BE2C (cell line): Measurements from ENCODE around the gene NCBP3.
"Not testable (repeated sequence)": the region's sequence is repeated elsewhere in the genome, so short reads cannot be mapped to it uniquely, and the experiment has no call there.

ENCODE experiments used
- DNase-seq: peaks from one replicate; pipeline ENCODE4 v3.0.0-alpha.2; 2020
- H3K27me3 ChIP-seq: fragments of 250-450 bp; sonication (Bioruptor Pico); 2 replicates; pipeline ENCODE4 v1.5.1; 2020; ENCODE audit warnings: mild to moderate bottlenecking
- H3K36me3 ChIP-seq: fragments of 250-450 bp; sonication (Bioruptor Pico); 2 replicates; pipeline ENCODE4 v1.5.1; 2020; ENCODE audit warnings: mild to moderate bottlenecking
- H3K4me1 ChIP-seq: fragments of 250-450 bp; sonication (Bioruptor Pico); 2 replicates; pipeline ENCODE4 v1.5.1; 2020
- H3K4me3 ChIP-seq: 2 replicates; pipeline ENCODE4 v1.5.1; 2011; ENCODE audit warnings: low read depth, low read length
- H3K9me3 ChIP-seq: fragments of 250-450 bp; sonication (Bioruptor Pico); 2 replicates; pipeline ENCODE4 v1.5.1; 2020
- TF ChIP-seq, protein P1 (sequence below): IDR thresholded peaks from 2 replicates; pipeline ENCODE4 v1.5.1; 2012; ENCODE audit warnings: mild to moderate bottlenecking, low read depth, low read length

Gene NCBP3

DNA sequence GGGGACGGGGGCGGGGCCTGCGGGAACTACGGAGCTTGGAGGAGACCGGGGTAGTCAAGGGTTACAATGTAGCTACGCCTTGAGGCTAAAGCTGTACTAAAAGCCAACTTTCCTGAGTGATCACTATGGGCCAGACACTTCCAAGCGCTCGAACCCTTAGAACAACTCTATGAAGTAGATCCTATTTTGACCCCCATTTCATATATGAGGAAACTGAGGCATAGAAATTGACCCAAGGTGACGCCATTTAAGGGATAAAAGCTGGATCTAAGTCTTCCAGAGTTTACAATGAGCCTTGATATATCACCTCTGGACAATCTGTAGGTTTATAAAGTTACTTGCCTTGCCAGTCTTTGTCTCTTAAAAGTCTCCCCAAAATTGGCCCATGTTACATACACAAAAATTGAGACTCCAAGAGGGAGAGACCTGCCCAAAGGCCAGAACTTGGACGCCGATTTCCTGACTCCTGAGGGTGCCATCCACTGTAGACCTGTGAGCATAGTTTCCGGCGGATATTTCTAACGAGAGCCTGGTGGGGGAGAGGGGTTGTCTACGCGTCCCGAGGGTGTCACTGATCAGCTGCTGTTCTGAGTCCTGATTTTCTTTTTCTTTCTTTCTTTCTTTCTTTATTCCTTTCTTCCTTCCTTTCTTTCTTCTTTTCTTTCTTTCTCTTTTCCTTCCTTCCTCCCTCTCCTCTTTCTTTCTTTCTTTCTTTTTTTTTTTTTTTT lies 555 bp upstream of the NCBP3 start:
- Histone ChIP-seq H3K9me3 (no peaks in the 10 kb centered on the region), H3K4me3 (peak overlapping the region; percentile 21; the same call in 1 of the 2 replicates), H3K36me3 (no peaks in the 10 kb centered on the region), H3K27me3 (no peaks in the 10 kb centered on the region), H3K4me1 (no peaks in the 10 kb centered on the region)
- TF ChIP-seq, protein P1, sequence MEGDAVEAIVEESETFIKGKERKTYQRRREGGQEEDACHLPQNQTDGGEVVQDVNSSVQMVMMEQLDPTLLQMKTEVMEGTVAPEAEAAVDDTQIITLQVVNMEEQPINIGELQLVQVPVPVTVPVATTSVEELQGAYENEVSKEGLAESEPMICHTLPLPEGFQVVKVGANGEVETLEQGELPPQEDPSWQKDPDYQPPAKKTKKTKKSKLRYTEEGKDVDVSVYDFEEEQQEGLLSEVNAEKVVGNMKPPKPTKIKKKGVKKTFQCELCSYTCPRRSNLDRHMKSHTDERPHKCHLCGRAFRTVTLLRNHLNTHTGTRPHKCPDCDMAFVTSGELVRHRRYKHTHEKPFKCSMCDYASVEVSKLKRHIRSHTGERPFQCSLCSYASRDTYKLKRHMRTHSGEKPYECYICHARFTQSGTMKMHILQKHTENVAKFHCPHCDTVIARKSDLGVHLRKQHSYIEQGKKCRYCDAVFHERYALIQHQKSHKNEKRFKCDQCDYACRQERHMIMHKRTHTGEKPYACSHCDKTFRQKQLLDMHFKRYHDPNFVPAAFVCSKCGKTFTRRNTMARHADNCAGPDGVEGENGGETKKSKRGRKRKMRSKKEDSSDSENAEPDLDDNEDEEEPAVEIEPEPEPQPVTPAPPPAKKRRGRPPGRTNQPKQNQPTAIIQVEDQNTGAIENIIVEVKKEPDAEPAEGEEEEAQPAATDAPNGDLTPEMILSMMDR: no peak
- DNase-seq: no peak

DNA sequence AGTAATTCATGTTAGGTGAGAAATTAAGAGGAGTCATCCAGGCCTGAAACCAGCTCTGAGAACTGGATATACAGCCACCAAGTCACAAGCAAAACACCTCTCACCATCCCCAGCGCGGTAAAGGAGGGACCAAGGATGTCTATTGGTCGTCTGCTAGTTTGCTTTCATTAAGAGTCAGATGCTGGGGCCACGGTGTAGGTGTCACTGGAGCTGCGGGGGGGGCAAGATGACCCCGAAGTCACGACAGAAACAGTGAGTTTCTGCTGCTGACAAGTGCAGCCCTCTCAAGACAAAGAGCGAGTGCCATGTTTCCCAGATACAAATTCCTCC lies 790 bp downstream of the NCBP3 start:
- H3K4me3 ChIP-seq: peak overlapping the region; percentile 75
- H3K4me1 ChIP-seq: no peaks in the 10 kb centered on the region
- TF ChIP-seq, protein P1: no peak
- H3K36me3 ChIP-seq: no peaks in the 10 kb centered on the region; the same call in 1 of the 2 replicates
- no peaks in the 10 kb centered on the region for H3K27me3 ChIP-seq
- no peaks in the 10 kb centered on the region for H3K9me3 ChIP-seq
- DNase-seq: no peak

DNA sequence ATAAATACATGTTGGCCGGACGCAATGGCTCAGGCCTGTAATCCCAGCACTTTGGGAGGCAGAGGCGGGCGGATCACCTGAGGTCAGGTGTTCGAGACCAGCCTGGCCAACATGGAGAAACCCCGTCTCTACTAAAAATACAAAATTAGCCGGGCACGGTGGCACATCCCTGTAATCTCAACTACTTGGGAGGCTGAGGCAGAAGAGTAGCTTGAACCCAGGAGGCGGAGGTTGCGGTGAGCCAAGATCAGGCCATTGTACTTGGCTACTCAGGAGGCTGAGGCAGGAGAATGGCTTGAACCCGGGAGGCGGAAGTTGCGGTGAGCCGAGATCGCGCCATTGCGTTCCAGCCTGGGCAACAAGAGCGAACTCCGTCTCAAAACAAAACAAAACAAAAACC lies 1.5 kb downstream of the NCBP3 start:
- H3K4me3 ChIP-seq, DNase-seq, H3K9me3 ChIP-seq, H3K36me3 ChIP-seq, H3K27me3 ChIP-seq, H3K4me1 ChIP-seq: not testable (repeated sequence)

DNA sequence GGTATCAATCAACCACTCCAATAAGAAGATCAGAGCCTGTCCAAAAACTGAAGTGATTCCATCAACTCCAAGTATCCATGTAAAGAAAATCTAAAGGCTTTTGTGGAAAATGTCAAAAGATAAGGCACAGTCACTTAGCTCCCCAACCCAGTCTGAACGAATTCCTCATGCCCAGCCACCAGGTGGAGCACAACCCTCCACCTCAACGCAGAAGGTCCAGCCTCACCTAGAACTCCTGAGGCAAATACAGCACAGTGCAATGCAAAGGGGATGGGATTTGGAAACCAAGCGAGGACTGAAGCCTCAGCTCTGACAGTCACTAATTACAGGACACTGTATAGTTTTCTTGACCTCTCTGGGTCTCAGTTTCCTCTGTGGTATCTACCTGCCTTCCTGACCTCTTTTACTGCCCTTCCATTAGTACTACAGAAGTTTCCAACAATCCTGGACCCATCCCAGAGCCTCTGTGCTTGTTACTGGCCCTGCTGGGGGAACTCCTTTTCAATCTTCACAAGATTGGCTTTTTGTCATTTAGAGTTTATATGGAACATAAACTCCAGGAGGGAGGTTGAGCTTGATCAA lies 2.0 kb downstream of the NCBP3 start:
- no peak overlapping the region for H3K4me3 ChIP-seq
- DNase-seq: peak; percentile 45
- TF ChIP-seq, protein P1: peak; percentile 60
- no peaks in the 10 kb centered on the region; the same call in 1 of the 2 replicates for H3K36me3 ChIP-seq
- no peaks in the 10 kb centered on the region for H3K27me3 ChIP-seq
- no peaks in the 10 kb centered on the region for H3K9me3 ChIP-seq
- no peaks in the 10 kb centered on the region for H3K4me1 ChIP-seq

DNA sequence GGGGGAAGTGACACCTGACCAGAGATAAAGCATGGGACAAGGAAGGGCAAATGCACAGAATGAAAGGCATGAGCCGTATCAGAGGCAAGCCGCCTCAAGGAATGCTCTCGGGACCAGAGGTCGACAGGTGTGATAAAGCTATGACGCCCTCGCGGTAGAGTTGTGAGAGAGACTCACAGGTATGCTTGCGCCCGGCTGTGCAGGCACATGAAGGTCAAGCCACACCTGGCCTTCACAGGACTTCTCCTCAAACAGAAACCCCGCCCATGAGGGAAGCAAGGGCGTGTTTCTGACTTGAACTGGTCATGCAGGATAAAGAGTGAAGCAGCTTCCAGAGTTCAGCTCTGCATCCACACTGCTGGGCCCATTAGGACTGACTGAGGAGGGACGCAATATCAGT lies 7.8 kb downstream of the NCBP3 start:
- Histone ChIP-seq H3K27me3 (no peaks in the 10 kb centered on the region), H3K4me3 (no peak overlapping the region), H3K9me3 (no peaks in the 10 kb centered on the region), H3K36me3 (no peaks in the 10 kb centered on the region; the same call in none of the 2 replicates), H3K4me1 (no peaks in the 10 kb centered on the region)
- TF ChIP-seq, protein P1: no peak
- DNase-seq: no peak

DNA sequence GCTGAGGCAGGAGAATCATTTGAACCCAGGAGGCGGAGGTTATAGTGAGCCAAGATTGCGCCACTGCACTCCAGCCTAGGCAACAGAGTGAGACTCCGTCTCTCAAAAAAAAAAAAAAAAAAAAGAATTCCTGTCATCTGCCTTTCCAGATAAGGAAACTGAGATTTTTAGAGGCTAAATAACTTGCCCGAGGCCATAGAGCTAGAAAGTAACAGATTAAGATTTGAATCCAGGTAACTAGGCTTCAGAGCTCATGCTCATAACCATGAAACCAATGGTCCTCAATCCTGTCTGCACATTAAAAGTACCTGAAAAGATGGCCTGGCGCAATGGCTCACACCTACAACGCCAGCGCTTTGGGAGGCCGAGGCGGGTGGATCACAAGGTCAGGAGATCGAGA lies 9.5 kb downstream of the NCBP3 start:
- DNase-seq: no peak
- no peaks in the 10 kb centered on the region for H3K9me3 ChIP-seq
- no peaks in the 10 kb centered on the region; the same call in none of the 2 replicates for H3K36me3 ChIP-seq
- TF ChIP-seq, protein P1: no peak
- no peak overlapping the region for H3K4me3 ChIP-seq
- no peaks in the 10 kb centered on the region for H3K4me1 ChIP-seq
- no peaks in the 10 kb centered on the region for H3K27me3 ChIP-seq
